ENCODE results near the gene ZRANB3.

- TF ChIP-seq YY1 (IDR thresholded peaks at IDR 0.05; ENCODE audit: insufficient read depth, insufficient read length), result no peak
- TF ChIP-seq ZNF274 (IDR thresholded peaks at IDR 0.05; ENCODE audit: low read depth, low read length), result no peak
- no peak for TF ChIP-seq SUZ12 (IDR thresholded peaks at IDR 0.05; ENCODE audit: extremely low read depth, insufficient read depth, insufficient read length)
Measured at GRCh38 chr2:135174810-135175093, 356.3 kb downstream of the ZRANB3 start.

All from NT2/D1 (cell line).